H54 (cell line): ENCODE data around the gene ZFP64.

Experiments
- DNase-seq: peaks from one replicate; pipeline ENCODE4 v3.0.0; 2011; ENCODE audit warnings: low spot score, mixed read lengths; ENCODE audit not compliant: insufficient read length
- FAIRE-seq: peaks from 3 replicates; lab custom pipeline; 2011; peaks lifted over from hg19 to GRCh38; lab: Jason Lieb, UNC
- POLR2A ChIP-seq: IDR thresholded peaks from 2 replicates; pipeline ENCODE4 v1.6.1; 2011; ENCODE audit warnings: low read depth, mild to moderate bottlenecking, low read length

ZFP64 gene

GRCh38 chr20:52131048-52131643 lies 60.4 kb downstream of the ZFP64 start:
- no peak for DNase-seq
- no peak for TF ChIP-seq POLR2A
- no peak for FAIRE-seq

- DNase-seq (no peak), FAIRE-seq (no peak)
- TF ChIP-seq POLR2A: no peak
These were observed 61.2 kb downstream of the ZFP64 start for GRCh38 chr20:52130406-52130805.

GRCh38 chr20:52129611-52130010 lies 62.0 kb downstream of the ZFP64 start:
- no peak for FAIRE-seq
- TF ChIP-seq POLR2A: no peak
- no peak for DNase-seq

GRCh38 chr20:52127309-52127708 lies 64.3 kb downstream of the ZFP64 start:
- no peak for FAIRE-seq
- DNase-seq: no peak
- no peak for TF ChIP-seq POLR2A

- FAIRE-seq (no peak), DNase-seq (no peak)
- TF ChIP-seq POLR2A: no peak
These were observed 66.8 kb downstream of the ZFP64 start for GRCh38 chr20:52124821-52125220.

GRCh38 chr20:52118696-52119095 lies 72.9 kb downstream of the ZFP64 start:
- DNase-seq (no peak), FAIRE-seq (no peak)
- TF ChIP-seq POLR2A: no peak

- DNase-seq (no peak), FAIRE-seq (no peak)
- no peak for TF ChIP-seq POLR2A
These were observed 73.5 kb downstream of the ZFP64 start for GRCh38 chr20:52118016-52118623.

GRCh38 chr20:52110456-52110855 lies 81.1 kb downstream of the ZFP64 start:
- DNase-seq (no peak), FAIRE-seq (no peak)
- no peak for TF ChIP-seq POLR2A

- FAIRE-seq (no peak), DNase-seq (no peak)
- TF ChIP-seq POLR2A: no peak
These were observed 85.8 kb downstream of the ZFP64 start for GRCh38 chr20:52105442-52106422.

- 0 out of 2 replicates have a peak, but pooled peaks have one; percentile 8 for TF ChIP-seq POLR2A
- peak; percentile 54 for DNase-seq
- FAIRE-seq: no peak
These were observed 86.8 kb downstream of the ZFP64 start for GRCh38 chr20:52104546-52105441.

GRCh38 chr20:52103913-52104545 lies 87.5 kb downstream of the ZFP64 start:
- no peak for TF ChIP-seq POLR2A
- no peak for FAIRE-seq
- DNase-seq: peak; percentile 19

GRCh38 chr20:52103335-52103912 lies 88.2 kb downstream of the ZFP64 start:
- TF ChIP-seq POLR2A: no peak
- FAIRE-seq (no peak), DNase-seq (peak; percentile 35)
